ENCODE measurements around the gene EXD3.
A peak's percentile ranks its signal among the peaks of the same experiment; 100 is the strongest.
"Not testable (repeated sequence)": the region's sequence is repeated elsewhere in the genome, so short reads cannot be mapped to it uniquely, and the experiment has no call there.

Gene EXD3

DNA sequence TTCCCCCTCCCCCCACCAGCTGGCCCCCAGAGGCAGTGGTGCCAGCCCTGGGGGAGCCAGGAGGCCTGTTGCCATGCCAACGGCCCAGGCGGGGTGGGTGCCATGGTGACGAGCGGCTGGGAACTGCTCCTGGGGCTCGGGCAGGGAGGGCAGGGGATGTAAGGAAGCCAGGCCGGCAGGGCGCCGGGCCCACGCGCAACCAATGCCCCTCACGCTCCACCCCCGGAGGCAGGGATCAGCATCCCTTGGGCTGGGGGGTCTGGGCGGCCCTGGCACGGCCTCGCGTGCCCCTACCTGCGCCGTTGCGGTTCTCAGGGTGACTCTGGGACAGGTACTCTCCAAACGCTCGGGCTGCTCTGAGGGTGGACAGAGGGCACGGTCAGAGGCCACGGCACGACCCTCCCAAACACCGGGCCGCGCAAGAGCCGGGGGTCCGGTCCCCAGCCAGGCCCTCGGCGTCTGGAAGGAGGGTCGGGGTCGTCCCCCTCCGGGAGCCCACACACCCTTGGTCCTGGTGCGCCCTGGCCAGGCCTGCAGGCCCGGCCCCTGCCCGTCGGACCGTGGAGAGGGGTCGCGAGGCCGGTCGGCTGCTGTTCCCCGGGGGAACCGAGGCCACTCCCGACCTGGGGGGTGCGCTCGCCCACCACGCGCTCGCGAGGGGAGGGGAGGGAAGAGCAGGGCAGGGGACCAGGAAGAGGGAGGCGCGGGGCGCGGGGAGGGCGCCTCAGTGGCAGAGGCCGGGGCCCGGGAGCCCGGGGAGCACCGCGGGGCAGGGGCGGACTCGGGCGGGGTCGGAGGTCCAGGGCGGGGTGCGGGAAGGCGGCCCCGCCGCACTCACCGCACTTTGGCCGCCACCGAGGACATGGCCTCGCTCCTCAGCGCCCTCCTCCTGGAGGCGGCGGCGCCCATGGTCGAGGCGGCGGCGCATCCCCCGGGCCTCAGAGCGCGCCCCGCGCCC lies 35.5 kb upstream of the EXD3 start:
- DNase-seq: no peak

DNA sequence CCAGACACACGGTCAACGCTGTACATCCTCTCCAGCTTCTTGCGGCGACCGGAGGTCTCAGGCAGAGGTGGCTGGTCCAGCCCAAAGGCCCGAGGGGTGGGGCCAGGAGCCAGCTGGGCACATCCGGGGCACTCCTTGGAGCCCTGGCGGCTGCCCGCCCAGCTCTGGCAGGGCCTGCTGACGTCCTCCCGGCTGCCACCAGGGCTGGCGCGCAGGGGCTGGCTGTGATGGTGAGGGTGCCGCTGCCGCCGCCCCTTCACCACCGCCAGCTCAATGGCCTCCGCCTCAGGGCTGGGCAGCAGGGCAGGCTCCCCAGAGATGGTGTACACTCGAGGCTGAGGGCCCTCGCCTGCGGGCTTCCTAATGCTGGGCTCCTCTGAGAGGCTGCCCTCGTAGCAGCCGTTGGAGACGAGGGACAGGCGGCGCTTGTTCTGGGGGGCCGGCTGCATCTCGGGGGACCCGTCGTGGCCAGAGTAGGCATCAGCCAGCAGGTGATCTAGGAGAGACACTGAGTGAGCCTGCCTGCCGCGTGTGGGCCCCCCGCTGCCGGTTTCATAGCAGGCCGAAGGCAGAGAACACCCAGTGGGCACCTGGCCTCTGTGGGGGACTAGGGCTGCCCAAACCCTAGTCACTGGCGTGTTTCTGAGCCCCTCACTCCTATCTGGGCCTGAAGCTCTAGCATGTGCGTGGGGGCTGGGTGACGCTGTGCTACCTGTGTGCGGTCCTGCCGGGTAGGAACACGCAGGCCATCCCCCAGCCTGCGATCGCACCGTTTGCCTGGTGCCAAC lies 34.6 kb upstream of the EXD3 start:
- DNase-seq: no peak

DNA sequence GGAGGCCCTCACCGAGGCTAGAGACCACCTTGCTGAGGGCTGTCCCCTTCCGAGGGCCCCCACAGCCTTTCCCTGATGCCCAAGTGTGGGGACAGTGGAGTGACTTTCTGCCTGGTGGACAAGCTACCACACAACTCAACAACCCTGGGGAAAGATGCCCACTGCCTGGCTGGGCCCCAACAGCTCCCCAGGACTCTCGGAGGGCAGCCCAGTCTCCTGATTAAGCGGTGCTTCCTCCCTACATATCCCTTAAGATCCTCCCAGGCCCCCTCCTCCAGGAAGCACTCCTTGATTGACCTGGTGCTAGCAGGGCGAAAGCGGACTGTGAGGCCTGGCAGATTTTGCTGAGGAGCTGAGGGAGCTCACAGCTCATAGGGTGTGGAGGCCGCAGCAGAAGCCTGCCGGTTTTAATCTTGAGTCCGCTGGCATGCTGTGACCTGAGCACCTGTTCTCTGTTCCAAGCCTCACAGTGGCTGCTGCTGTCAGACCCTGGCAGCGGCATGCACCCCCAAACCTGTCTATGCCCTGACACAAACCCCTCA lies 34.0 kb upstream of the EXD3 start:
- no peak for DNase-seq

DNA sequence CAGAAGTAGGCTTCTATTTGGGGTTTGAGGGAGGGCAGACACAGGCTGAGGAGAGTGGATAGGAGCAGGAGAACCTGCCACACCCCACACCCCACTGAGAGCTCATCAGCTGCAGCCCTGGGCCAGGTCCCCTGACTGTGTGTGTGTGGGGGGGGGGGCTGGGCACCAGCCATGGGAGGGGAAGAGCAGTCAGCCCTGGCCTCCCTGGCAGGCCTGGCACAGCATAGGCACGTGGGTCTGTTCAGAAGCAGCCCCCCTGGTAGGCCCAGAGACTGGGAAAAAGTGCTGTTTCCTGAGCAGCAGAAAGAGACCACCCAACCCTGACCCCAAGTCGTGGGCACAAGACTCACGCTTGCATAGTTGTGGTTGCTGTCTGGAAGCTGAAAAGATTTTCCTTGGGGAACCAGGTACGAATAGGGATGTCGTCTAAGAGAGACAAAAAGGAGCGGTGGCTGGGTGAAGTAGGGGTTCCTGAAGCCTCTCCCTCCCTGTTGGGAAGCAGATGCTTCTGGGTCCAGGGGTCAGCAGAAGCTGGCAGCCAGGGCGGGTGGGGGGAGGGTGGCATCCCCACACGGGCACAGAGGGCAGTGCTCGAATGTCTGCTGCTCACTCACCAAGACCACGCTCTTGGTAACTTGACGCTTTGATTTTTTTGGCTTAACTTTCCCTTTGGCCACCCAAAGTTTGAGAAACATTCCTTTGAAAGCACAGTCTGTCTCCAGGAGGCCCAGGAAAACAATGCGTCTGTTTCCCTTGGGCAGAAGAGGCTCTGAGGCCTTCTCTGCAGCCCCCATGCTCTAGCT lies 33.3 kb upstream of the EXD3 start:
- no peak for DNase-seq

DNA sequence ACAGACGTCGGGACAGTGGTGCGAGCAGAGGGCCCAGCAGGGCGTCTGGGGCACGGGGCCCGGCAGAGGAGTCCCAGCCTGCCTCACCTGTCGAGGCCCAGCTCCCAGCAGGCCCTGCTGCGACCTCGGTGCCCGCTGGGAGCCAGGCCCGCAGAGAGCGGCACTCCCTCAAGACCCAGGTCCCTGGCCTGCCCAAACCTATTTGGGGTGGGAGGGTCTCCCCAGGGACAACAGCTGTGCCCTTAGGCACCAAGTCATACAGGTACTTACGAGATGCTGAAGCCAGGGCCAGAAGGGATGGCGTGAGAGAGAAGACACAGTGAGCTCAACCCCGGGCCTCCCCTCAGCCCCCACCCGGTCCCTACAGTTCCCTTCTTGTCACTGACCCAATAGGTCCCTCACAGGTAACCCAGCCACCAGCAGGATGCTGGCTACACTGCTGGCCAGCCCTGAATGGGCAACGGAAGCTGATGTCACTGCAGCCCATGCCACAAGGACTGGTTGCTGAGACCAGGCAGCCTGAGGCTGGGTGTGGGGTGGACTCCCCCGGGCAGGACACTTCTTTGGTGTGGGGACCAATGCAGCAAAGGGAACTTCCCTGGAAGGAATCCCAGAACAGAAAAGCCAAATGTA lies 32.5 kb upstream of the EXD3 start:
- no peak for DNase-seq

DNA sequence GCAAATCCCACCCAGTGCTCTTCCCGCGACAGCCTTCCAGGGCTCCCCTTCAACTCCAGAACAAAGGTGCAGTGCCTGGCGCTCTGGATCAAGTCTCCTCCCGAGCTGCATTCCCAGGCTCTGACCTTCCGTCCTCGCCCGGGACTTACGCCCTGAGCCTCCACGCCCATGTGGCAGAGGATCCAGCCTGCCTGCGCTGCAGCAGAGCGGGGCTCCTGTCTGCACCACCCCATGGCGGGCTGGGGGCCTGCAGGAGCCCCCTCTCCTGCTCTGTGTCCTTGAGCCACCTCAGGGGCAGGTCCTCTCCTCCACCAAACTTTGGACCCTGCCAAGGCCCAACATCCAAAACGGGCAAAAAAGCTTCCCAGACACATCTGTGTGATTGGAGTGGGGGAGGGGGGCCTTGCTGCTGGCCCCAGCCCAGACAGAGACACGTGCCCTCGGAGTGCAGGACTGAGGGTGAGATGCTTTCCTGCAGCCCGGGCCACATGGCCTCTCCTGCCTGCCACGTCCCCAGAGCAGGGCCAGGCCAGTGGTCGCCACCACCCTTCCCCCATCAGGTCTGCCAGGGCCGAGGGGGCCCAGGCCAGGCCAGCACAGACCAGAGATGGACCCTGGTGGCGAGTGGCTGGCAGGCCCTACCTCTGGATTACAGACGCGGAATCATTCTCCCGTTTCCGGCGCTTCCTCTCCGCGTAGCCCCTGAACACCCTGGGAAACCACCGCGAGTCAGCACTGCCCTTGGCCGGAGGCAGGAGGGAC lies 31.8 kb upstream of the EXD3 start:
- no peak for DNase-seq

DNA sequence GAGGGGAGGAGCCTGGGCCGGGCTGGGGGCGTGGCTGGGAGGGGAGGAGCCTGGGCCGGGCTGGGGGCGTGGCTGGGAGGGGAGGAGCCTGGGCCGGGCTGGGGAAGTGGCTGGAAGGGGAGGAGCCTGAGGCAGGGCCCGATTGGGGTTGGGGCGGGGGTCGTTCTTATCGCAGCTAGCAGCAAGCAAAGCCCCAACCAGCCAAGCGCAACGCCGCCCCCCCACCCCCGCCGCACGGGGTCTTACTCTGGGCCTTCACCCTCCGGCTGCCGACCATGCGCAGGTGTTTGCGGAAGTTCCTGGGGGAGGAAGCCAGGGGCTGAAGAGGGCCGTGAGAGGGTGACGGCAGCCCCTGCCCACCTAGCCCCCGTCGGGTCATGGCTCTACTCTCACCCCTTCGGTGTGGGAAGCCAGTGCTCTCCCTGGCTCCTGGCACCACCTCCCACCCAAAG lies 31.2 kb upstream of the EXD3 start:
- DNase-seq: no peak

DNA sequence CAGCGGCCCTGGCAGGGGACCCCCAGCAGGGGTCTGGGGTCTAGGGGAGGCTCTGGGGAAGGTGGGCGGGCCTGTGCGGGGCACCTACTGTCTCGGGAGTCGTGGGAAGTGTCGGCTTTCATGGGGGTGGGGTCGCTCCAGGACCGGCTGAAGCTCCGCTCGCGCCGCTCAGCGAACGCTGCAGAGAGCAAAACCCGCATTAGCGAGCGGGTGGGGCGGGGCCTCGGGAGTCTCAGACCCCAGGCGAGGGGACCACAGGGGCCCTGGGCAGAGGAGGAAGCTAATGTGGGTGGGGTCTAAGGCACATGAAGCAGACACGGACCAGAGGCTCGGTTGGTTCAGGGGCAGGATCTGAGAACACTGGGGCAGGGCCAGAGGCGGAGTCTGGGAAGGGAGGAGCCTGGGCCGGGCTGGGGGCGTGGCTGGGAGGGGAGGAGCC lies 30.7 kb upstream of the EXD3 start:
- DNase-seq: peak; percentile 72

DNA sequence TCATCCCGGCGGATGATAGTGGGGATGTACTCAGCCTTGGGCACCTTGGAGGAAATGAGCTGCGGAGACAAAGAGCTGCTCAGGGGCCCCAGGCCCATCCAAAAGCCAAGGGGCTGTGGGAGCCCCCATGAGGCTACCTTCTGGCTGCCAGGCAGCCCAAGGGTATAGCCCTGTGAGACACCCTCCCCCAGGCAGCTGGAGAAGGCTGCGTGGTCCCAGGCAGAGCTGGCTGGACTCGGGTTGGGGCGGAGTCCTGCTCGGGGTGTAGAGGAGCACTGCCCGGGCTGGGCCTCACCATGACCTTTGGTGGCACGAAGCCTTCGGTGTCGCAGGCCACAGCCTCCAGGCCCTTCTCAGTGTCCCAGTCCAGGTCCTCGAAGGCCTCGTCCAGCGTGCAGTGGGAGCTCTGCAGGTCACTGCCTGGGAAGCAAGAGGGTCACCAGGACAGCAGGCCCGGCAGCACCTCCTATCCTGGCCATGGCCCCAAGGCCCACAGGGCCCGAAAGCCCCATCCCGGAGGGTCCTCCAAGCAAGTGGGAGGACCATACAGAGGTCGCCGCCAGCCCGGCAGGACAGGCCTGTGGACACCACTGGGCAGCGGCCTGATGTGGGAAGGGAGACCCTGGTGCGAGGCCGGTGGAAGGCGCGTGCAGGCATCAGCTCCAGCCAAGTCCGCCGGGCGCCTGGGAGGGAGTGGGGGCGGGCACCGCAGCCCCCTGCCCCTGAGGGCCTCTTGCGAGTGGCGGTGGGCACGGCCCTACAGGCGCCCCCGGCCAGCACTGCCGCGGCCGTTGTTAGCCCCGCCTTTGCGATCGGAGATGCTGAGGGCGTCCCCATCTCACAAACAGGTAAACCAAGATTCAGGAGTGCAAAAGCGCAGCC lies 30.0 kb upstream of the EXD3 start:
- DNase-seq: no peak

DNA sequence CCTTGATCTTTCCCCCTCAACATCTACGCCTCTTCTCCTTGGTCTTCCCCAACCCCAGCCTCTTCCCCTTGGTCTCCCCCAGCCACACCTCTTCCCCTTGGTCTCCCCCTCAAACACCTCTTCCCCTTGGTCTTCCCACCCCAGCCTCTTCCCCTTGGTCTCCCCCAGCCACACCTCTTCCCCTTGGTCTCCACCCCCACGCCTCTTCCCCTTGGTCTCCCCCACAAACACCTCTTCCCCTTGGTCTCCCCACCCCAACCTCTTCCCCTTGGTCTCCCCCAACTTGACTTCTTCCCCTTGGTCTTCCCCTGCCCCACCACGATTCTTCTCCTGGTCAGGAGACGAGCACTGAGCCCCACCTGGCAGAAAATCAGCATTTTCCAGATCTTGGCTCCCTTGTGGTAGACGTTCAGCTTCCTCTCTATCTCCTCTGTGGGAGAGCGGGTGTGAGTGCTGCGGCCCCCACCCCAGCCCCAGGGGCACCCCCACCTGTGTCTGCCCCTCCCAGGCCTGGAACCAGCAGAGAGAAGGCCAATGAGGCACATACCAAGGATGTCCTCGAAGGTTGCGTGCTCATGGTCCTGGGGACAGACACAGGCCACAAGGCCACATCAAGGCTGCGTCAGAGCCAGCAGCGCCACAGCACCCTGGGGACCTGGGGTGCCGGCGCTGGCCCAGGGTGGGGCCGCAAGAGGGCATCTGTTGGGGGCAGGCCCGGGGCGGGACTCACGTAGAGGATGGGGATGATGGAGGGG lies 29.2 kb upstream of the EXD3 start:
- no peak for DNase-seq

DNA sequence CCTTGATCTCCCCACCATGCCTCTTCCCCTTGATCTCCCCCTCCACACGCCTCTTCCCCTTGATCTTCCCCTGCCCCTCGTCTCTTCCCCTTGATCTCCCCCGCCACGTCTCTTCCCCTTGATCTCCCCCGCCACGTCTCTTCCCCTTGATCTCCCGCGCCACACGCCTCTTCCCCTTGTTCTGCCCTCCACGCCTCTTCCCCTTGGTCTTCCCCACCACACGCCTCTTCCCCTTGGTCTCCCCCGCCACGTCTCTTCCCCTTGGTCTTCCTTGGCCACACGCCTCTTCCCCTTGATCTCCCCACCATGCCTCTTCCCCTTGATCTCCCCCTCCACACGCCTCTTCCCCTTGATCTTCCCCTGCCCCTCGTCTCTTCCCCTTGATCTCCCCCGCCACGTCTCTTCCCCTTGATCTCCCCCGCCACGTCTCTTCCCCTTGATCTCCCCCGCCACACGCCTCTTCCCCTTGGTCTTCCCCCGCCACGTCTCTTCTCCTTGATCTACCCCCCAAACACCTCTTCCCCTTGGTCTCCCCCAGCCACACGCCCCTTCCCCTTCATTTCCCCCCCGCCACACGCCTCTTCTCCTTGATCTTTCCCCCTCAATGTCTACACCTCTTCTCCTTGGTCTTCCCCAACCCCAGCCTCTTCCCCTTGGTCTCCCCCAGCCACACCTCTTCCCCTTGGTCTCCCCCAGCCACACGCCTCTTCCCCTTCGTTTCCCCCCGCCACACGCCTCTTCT lies 28.5 kb upstream of the EXD3 start:
- DNase-seq: not testable (repeated sequence)

DNA sequence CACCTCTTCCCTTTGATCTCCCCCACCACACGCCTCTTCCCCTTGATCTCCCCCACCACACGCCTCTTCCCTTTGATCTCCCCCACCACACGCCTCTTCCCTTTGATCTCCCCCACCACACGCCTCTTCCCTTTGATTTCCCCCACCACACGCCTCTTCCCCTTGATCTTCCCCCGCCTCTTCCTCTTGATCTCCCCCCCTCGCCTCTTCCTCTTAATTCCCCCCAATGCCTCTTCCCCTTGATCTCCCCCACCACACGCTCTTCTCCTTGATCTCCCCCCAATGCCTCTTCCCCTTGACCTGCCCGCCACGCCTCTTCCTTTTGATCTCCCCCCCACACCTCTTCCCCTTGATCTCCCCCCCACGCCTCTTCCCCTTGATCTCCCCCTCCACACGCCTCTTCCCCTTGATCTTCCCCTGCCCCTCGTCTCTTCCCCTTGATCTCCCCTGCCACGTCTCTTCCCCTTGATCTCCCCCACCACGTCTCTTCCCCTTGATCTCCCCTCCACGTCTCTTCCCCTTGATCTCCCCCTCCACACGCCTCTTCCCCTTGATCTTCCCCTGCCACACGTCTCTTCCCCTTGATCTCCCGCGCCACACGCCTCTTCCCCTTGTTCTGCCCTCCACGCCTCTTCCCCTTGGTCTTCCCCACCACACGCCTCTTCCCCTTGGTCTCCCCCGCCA lies 27.7 kb upstream of the EXD3 start:
- not testable (repeated sequence) for DNase-seq

DNA sequence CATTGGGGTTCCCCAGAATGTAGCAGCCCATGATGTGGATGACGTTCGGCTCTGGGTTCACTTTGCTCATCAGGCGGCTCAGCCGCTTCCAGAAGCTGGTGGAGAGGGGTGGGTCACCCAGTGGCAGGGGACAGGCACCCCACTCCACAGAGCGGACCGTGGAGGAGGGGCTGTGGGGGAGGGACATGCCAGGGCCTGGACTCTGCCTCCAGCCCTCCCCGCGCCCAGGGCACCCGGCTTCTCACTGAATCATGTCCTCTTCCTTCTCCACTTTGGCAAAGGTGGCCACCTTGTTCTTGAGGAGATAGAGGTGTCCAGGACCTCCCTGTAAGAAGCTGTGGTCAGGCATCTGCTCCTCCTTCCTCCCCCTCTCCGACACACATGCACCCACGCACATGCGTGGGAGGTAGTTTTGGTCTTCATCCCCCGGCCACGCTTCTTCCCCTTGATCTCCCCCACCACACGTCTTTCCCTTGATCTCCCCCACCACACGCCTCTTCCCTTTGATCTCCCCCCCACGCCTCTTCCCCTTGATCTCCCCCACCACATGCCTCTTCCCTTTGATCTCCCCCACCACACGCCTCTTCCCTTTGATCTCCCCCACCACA lies 27.1 kb upstream of the EXD3 start:
- no peak for DNase-seq

DNA sequence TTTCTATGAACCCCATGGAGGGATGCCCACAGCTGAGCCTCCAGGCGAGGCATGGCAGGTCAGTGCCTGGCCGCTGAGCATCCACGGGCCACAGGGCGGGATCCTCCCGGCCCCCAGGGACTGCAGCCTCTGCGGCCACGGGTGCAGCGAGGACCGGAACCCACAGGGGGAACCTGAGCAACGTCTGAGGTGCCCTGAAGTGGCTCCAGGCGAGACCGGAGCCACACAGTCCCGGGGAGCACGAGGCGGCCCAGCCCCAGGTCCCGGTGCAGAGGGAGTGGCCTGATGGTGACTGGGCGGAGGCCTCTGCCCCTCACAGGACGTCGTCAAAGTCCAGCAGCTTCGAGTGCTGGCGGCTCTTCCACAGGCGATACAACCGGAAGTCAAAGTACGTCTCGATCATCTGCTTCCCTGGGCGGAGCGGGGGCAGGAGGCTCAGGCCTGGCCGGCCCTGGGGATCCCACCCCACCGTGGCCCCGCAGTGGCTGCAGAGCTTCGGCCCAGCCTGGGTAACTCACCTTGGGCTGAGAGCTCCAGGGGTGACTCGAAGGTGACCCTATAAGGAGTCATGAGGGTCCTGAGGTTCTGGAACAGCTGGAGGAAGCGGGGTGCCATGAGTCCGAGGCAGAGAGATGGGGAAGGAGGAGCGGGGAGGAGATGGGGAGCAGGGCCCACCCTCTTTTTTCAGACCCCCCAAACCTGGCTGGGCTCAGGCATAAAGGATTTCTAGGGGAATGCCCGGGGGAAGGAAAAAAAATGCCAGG lies 26.3 kb upstream of the EXD3 start:
- DNase-seq: no peak

DNA sequence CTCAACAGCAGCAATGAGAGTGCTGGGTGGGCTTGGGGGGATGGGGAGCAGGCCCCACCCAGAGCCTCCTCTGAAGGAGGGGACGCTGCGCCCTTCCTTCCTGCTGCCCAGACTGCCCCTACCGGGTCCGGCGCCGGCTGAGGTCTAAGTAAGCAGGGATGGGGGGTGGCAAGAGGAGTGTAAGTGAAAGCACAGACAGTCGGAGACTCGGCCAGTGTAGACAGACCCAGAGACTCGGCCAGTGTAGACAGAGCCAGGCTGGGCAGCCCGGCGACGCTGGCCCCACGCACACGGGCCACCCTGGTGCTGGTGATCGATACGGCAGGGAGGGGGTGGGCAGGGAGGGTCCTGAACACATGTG lies 25.6 kb upstream of the EXD3 start:
- no peak for DNase-seq

DNA sequence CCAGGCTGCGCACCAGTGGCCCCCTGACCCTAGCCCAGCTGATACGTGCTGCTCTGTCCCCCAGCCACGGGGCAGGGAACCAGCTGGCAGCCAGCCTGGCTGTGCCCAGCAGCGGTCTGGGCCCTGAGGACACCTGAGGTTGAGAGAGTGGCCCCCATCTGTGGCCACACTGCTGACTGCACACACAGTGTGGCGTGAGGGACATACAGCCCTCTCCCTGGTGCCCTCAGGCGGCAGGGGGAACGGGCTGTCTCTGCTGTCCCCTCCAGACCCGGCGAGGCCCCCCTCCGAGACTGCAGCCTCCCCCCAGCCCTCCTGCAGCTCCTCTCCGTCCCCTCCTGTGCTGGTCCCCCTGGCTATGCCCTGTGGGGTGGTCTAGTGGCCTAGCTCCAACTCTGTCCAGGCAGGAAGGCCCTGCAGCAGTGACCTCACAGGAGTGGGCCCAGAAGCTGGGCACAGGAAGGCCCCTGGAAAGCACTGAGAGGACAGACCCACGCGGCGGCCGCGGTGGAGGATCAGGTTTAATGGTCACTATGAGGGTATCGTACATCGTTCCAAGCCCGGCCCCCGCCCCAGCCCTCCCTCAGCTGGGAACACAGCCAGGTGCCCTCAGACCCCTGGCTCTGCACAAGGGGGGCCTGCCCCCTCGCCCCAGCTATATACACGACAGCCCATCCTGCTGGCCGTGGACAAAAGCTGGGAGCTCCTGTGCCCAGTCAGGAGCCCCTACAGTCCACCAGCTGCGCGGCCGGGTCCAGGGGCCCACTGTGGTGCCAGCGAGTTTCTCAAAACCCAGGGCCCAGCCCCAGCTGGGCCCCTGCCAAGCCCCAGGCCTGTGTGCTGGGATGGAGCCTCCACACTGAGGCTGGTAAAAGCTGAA lies 25.0 kb upstream of the EXD3 start:
- no peak for DNase-seq
